ENCODE measurements around the gene PDE6A.
A peak's percentile ranks its signal among the peaks of the same experiment; 100 is the strongest.
"Not testable (repeated sequence)": the region's sequence is repeated elsewhere in the genome, so short reads cannot be mapped to it uniquely, and the experiment has no call there.

Gene PDE6A

DNA sequence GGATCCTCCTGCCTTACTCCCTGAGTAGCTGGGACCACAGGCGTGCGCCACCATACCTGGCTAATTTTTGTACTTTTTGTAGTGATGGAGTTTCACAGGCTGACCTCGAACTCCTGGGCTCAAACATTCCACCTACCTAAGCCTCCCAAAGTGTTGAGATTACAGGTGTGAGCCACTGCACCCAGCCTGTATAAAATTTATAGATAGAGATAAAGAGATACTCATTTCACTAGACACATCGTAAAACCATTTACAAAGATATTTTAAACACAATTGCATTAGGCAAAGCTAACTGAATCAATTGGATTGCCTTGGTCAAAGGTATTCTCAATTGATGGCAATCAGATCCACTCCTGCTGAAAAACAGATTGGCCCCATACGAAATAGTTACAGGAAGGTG is 52.0 kb downstream of the PDE6A start:
- DNase-seq: no peak

DNA sequence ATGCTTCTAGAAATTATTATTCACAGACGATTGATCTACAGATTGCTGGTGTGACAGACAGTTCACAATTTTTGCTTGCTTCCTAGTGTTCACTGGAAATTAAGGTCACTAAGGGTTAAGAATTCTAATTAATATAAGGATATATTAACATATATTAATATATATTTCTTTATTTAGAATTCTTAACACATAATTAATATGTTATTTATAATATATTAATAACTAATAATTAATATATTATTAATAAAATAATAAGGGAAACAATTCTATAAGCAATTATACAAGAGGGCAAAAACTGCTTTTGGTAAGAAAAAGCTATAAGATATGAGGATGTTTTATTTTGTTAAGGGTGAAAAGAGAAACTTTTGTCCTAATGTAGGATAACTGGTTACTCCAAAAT is 56.3 kb downstream of the PDE6A start:
- DNase-seq: no peak

DNA sequence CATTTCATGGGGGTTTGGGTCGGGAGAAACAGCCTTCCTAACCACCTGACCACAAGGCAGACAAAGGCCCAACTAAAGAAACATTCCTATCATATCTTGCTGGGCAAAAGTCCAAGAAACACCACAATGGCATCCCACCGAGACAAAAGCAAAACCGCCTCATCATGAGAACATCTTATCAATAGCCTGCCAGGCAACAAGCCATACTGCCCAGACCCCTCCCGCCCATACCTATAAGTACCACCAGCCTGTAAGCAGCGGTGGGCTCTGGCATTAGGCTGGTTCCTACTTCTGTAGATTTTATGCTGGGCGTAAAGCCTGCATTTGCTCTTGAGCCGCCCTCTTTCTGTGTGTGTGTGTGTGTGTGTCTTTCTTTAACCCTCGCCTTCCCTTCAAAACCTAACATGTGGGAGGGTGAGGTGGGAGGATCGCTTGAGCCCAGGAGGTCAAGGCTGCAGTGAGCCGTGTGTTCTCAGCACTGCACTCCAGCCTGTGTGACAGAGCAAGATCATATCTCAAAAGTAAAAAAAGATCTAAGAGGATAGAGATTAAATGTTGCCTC is 56.9 kb downstream of the PDE6A start:
- DNase-seq: no peak

DNA sequence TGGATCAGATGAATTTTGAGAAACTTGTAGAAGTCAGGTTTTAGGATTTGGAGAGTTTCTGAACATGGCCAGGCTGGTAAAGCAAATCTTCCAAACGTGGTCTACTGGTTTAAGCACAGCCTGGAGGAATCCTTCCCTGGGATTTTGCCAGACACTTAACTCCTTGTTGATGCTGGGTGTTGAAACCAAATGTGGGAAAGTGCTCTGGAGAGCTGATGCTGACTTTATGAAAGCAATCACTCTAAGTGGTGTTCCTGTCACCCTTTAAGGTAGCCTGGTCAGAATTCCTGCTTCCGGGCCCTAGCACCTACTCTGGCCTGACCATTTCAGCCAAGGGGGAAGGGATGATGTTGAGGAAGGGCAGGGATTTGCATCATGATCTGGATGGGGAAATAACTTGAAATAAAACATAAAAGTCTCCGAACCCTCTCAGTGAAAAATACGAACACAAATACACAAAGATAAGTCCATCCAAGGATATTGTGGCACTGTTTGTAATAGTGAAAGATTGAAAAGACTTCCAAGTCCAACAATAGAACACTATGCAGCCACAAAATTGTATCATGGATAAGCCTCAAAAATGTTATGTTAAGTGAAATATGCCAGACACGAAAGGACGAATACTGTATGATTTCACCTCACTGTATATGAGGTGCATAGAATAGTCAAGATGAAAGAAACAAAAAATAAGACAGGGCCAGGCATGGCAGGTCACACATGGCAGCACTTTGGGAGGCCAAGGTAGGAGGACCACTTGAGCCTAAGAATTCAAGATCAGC is 57.7 kb downstream of the PDE6A start:
- DNase-seq: no peak

GRCh38 chr5:149886060-149886459 is 58.5 kb downstream of the PDE6A start:
- no peak for DNase-seq

- no peak for DNase-seq
Observed at GRCh38 chr5:149885513-149885912, 59.1 kb downstream of the PDE6A start.

GRCh38 chr5:149883550-149883949 is 61.0 kb downstream of the PDE6A start:
- DNase-seq: no peak

DNA sequence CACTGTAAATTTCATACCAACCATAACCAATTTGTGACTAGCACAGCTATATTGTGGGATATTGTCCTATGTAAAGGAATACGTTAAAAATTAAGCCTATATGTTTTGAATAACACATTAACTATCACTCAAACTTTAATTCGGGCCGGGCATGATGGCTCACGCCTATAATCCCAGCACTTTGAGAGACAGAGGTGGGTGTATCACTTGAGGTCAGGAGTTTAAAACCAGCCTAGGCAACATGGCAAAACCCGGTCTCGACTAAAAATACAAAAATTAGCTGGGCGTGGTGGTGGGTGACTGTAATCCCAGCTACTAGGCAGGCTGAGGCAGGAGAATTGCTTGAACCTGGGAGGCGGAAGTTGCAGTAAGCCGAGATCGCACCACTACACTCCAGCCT is 62.0 kb downstream of the PDE6A start:
- not testable (repeated sequence) for DNase-seq

GRCh38 chr5:149881874-149882273 is 62.7 kb downstream of the PDE6A start:
- DNase-seq: no peak

DNA sequence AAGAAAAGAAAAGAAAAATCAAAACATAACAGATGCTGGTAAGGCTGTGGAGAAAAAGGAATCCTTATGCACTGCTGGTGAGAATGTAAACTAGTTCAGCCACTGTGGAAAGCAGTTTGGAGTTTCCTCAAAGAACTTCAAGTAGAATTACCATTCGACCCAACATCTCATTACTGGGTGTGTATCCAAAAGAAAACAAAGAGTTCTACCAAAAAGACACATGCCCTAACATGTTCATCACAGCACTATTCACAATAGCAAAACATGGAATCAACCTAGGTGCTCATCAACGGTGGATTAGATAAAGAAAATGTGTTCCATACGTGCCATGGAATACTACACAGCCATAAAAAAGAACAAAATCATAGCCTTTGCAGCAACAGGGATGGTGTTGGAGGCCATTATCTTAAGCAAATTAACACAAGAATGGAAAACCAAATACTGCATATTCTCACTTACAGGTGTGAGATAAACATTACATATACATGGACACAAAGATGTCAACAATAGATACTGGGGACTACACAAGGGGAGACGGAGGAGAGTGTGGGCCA is 63.4 kb downstream of the PDE6A start:
- no peak for DNase-seq

DNA sequence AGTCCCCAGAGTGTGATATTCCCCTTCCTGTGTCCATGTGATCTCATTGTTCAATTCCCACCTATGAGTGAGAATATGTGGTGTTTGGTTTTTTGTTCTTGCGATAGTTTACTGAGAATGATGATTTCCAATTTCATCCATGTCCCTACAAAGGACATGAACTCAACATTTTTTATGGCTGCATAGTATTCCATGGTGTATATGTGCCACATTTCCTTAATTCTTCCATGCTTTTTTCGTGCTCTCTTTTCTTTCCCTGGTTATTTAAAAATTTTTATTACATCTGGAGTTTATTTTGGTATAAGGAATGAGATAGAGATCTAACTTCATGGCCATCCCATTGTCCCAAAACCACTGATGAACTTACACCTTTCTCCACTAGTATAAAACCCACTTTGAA is 65.0 kb downstream of the PDE6A start:
- DNase-seq: not testable (repeated sequence)

DNA sequence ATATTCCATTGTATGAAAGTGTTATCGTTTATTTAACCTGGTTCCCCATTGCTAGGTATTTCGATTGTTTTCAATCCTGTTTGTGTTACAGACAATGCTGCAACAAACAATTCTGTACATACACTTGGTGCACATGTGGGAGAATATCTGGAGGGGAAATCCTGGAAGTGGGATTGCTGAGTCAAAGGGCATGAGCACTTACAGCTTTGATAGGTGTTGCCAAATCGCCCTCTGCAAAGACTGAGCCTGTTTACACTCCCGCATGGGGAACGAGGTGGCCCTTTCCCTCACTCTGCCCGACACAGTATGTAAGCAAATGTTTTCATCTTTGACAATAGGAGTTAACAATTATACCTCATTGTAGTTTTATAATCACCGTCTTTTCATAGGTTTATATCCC is 66.2 kb downstream of the PDE6A start:
- no peak for DNase-seq

GRCh38 chr5:149873896-149874295 is 70.7 kb downstream of the PDE6A start:
- DNase-seq: no peak

DNA sequence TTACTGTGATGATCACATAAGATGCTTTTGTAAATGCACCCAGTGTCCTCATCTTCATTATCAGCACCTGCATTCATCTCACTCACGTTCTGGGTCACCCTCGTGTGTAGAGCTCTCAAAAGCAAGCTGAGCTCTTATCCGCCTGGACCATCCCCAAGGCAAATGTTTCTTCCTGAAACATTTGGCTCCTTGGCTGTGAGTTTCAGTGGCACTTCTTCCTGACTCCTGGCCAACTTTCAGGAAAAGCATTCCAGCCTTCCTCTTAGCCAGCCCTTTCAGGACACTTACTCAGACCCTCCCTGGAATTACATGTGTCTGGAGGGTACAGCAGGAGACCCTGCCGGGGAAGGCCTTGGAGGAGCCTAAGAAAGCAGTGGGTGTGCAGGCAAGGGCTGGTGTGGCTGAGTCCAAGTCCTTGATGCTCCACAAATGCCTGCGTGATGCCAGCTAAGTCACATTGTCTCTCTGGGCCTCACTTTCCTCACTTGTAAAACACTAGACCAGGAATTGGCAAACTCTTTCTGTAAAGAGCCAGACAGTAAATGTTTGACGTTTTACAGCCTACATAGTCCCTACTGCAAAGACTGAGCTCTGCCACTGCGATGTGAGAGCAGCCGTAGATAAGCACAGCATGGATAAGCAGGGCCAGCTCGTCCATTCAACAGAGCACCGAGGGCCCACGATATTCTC is 72.1 kb downstream of the PDE6A start:
- no peak for DNase-seq

DNA sequence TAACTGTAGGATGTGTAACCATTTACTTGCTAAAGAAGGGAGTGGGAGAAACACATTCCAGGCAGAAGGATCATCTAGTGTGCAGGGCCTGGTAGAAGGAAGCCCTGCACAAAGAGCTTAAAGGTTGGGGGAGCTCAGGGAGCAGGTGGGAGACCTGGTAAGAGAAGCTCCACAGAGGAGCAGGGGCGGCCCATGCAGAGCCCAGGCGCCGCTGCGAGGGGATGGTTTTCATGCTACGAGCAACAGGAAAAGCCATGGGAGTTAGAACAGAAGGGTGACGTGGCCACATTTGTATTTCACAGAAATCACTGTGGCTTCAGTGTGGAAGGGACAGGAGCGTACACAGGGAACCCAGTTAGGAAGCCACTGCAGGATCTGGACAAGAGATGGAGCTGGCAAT is 73.1 kb downstream of the PDE6A start:
- no peak for DNase-seq

GRCh38 chr5:149870697-149871096 is 73.9 kb downstream of the PDE6A start:
- no peak for DNase-seq

DNA sequence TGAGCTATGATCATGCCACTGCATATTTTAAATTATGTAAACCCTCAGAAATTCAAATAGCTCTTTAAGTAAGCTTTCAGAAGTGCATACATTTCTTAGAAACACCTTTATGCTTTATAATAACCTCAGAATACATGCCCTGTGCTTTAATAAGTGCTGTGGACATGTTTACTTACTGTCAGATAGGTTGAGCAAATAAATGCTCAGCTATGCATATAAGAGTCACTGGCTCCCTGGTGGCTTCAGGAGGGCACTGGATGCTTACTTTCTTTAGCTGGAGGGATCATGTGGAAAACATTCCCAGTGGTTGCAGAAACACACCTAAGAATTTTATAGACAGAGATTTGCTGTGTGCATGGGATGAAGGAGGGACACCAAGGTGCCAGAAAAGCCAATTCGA is 74.4 kb downstream of the PDE6A start:
- no peak for DNase-seq

DNA sequence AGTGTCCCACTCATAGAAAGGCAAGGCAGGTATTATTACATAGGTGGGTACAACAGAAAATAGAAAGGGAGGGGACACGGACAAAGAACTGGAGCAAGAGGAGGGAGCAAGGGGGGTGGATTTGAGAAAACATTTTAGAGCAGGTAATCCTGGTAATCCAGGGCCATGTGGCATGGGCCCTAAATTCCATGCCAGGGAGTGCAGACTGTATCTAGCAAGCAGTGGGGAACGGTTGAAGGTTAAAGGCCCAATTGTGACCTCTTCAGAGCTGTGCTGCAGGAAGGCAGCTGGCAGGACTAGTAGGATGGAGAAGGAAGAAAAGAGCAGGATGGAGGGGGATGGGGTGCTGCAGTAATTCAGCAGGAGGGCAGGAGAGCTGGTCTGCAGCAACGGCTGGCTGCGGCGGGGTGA is 75.2 kb downstream of the PDE6A start:
- peak; percentile 18 for DNase-seq

DNA sequence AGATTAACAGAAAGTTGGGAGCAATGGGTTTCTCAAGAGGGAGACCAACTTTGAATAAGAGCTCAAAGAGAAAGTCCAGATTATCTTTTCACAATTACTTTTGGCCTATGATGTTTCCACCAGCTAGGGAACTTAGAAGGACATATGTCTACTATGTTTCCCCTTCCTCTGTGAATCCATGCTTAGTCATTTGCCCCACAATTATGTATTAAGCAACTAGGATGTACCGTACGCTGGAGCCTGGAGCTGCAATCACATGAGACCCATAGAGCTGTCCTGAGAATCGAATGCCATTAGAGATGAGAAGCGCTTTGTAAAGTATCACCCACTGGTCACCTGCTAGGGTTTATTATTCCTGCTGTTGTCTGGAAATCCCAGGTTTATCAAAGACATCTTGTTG is 78.8 kb downstream of the PDE6A start:
- DNase-seq: no peak

- no peak for DNase-seq
Observed at GRCh38 chr5:149863830-149864229, 80.8 kb downstream of the PDE6A start.

DNA sequence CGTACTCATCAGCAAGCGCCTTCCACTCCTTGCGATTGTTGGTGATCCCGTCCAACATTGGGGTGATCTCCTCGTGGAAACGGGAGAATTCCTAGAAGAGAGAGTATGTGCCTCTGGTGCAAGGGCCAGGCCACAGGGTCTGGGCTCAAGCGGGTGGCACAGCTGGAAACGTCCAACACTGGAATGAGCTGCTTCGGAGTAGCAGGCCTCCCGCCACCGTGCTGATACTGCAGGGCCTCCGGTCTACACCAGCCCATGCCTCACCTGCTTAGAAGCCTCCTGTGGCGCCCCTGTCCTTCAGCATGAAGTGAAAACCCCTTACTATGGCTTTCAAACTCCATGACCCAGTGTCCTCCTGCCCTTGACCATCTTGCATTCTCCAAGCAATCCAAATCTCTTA is 81.4 kb downstream of the PDE6A start:
- DNase-seq: no peak

DNA sequence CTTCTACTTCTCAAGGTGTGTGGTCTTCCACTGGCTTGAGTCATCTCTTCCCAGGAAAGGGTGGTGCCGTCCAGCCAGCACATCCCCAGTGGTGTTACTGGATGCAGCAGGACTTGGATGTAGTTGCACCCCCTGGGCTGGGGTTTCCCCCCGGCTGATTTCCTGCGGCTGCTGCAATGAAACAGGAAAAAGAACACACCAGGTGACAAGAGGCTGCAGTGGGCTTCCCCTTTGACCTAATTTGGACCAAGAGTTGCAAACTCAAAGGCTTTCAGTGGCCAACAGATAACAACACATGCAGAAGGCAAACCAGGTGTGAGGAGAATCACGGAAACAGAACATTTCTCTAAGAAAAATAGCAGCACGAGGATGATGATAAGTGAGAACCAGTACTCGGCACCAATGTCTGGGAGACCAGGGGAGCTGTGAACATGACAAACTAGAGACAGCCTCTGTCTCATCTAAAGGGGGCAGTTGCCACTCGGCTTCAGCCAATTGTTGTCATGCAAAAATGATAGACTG is 83.7 kb downstream of the PDE6A start:
- no peak for DNase-seq

DNA sequence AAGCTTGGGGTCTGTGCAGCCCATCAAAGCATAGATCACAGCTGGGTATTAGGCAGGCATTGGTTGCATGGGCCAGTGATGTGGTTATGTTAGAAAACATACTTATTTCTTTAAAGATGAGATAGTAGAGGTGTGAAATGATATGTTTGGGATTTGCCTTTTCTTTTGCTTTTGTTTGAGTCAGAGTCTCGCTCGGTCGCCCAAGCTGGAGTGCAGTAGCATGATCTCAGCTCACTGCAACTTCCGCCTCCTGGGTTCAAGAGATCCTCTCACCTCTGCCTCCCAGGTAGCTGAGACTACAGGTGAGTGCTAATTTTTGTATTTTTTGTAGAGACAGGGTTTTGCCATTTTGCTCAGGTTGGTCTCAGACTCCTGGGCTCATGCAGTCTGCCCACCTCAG is 84.8 kb downstream of the PDE6A start:
- DNase-seq: no peak

DNA sequence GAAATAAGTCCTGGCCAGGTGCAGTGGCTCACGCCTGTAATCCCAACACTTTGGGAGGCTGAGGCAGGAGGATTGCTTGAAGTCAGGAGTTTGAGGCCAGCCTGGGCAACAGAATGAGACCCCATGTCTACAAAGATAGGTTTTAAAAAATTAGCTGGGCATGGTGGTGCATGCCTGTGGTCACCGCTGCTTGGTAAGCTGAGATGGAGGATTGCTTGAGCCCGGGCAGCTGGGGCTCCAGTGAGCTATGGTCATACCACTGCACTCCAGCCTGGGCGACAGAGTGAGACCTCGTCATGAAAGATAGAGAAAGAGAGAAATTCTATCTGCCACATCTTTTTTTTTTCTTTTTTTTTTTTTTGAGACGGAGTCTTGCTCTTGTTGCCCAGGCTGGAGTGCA is 86.1 kb downstream of the PDE6A start:
- not testable (repeated sequence) for DNase-seq

Data from NCI-H82 (cell line).